MCF 10A (cell line): Measurements from ENCODE around the gene NAA50. TPM values are rescaled to one million over a fixed set of nuclear protein-coding genes. Genes with fewer than 3 reads are reported as not detected.

ENCODE experiments used
- BruUV-seq: library from RNA; stranded (reverse); fragments of 400-500 nt; replicated peaks from 2 replicates; lab custom pipeline; 2021; lab: Mats Ljungman, UMichigan
- CTCF ChIA-PET: fragments of 300-600 bp; sonication (Branson Sonifier 250); formaldehyde crosslinking; extraction: SDS; loops from one replicate; lab custom pipeline; 2021; ENCODE audit warnings: antibody characterized with exemption, inconsistent platforms; lab: Yijun Ruan, JAX
- POLR2A ChIA-PET: fragments of 300-600, 350-650 bp; sonication (Branson Sonifier 250); formaldehyde crosslinking; extraction: SDS; loops from one replicate; lab custom pipeline; 2020; ENCODE audit warnings: antibody characterized with exemption, inconsistent platforms; lab: Yijun Ruan, JAX
- DNase-seq: peaks from one replicate; pipeline ENCODE4 v3.0.0-alpha.2; 2018; ENCODE audit not compliant: unreplicated experiment
- H3K27ac Mint-ChIP-seq: one replicate; pipeline ENCODE4 v1.8.0; 2022; ENCODE audit warnings: mild to moderate bottlenecking, low read depth, mixed read lengths; ENCODE audit not compliant: unreplicated experiment
- H3K27me3 Mint-ChIP-seq: one replicate; pipeline ENCODE4 v1.8.0; 2022; ENCODE audit warnings: mixed read lengths; ENCODE audit not compliant: insufficient read depth, unreplicated experiment
- H3K36me3 Mint-ChIP-seq: one replicate; pipeline ENCODE4 v1.8.0; 2022; ENCODE audit warnings: mild to moderate bottlenecking, moderate library complexity, mixed read lengths; ENCODE audit not compliant: insufficient read depth, unreplicated experiment
- H3K4me1 Mint-ChIP-seq: one replicate; pipeline ENCODE4 v1.8.0; 2022; ENCODE audit warnings: mixed read lengths; ENCODE audit not compliant: insufficient read depth, unreplicated experiment
- H3K4me3 Mint-ChIP-seq: one replicate; pipeline ENCODE4 v1.8.0; 2022; ENCODE audit warnings: mild to moderate bottlenecking, moderate library complexity, mixed read lengths; ENCODE audit not compliant: unreplicated experiment
- H3K9me3 Mint-ChIP-seq: one replicate; pipeline ENCODE4 v1.8.0; 2022; ENCODE audit warnings: mixed read lengths; ENCODE audit not compliant: unreplicated experiment
- CTCF ChIP-seq: fragments of 200-600 bp; IDR thresholded peaks from one replicate; pipeline ENCODE4 v1.8.0; 2022; ENCODE audit warnings: antibody characterized with exemption, mild to moderate bottlenecking; ENCODE audit not compliant: unreplicated experiment
- intact Hi-C: fragments of 100-400 bp; cut with micrococcal nuclease; formaldehyde crosslinking; loops from 2 replicates; pipeline ENCODE4 v1.14.1; 2022
- total RNA-seq: library from RNA; stranded (reverse); gene quantifications from 2 replicates; pipeline ENCODE4 v1.2.3, GENCODE V29; 2022

The NAA50 gene
- total RNA-seq, 1 experiment from 2014 or later: 238 TPM

GRCh38 chr3:113668015-113668414, 78.0 kb downstream of the NAA50 start:
- H3K4me1 Mint-ChIP-seq: no peaks in the 10 kb centered on the region
- H3K4me3 Mint-ChIP-seq: no peak overlapping the region
- no peaks in the 10 kb centered on the region for H3K27me3 Mint-ChIP-seq
- BruUV-seq: no TSS peak
- TF ChIP-seq CTCF: no peak
- CTCF ChIA-PET: interaction anchor here (0.6 to 1.2 kb wide), 5 partner anchors 10 to 41 kb away, joined by 3 to 6 read pairs (median 5); no protein-coding TSS in a partner anchor
- H3K36me3 Mint-ChIP-seq: peaks cover 38% of the 10 kb centered on the region
- POLR2A ChIA-PET: interaction anchor here (1.5 kb wide), 1 partner anchor 10 kb away, joined by 4 read pairs; no protein-coding TSS in a partner anchor
- intact Hi-C loops: no loop called here
- no peaks in the 10 kb centered on the region for H3K9me3 Mint-ChIP-seq
- DNase-seq: no peak
- no peak overlapping the region for H3K27ac Mint-ChIP-seq

Other genes starting within 250 kb of the NAA50 start
- 5.8 and 8.9 TPM in 2 replicates for gene SPICE1, start 231.1 kb downstream of the NAA50 start, total RNA-seq
- 0.22 and 0.28 TPM in 2 replicates for gene SIDT1, start 213.7 kb downstream of the NAA50 start, total RNA-seq
- 11.9 and 12.1 TPM in 2 replicates for gene USF3, start 49.6 kb downstream of the NAA50 start, total RNA-seq
- gene ATP6V1A, start 786 bp upstream of the NAA50 start, total RNA-seq: 51.6 and 53.4 TPM in 2 replicates
- 0.64 and 0.79 TPM in 2 replicates for gene GRAMD1C, start 92.5 kb upstream of the NAA50 start, total RNA-seq
- gene ZDHHC23, start 201.8 kb upstream of the NAA50 start, total RNA-seq: 7.4 TPM in 2 replicates